K562 (cell line): ENCODE measurements around the gene TOR1AIP1. TPM values are rescaled to one million over a fixed set of nuclear protein-coding genes. Genes with fewer than 3 reads are reported as not detected.

ENCODE experiments used
- ATAC-seq: fragments of 200-7000 bp; cut with Tn5 transposase; 3 replicates; pipeline ENCODE4 v1.9.1; 2020; ENCODE audit warnings: moderate library complexity
- BruUV-seq: library from RNA; stranded (reverse); fragments of 400-500 nt; replicated peaks from 2 replicates; lab custom pipeline; 2021; lab: Mats Ljungman, UMichigan
- CTCF ChIA-PET: fragments of 300-600 bp; formaldehyde crosslinking; extraction: SDS; loops from one replicate; lab custom pipeline; 2021; ENCODE audit warnings: low intra/inter-chr PET ratio; lab: Yijun Ruan, JAX
- POLR2A ChIA-PET: fragments of 300-600, 350-650 bp; sonication (Branson Sonifier 250); formaldehyde crosslinking; extraction: SDS; loops from one replicate; lab custom pipeline; 2021; ENCODE audit warnings: antibody characterized with exemption, inconsistent platforms; lab: Yijun Ruan, JAX
- DNase-seq, 4 experiments: peaks; one replicate each; pipeline versions ENCODE4 v3.0.0 to v3.0.0-alpha.2; 2011 to 2018; ENCODE audit warnings: low spot score in 3 of 4, mixed read lengths in 3 of 4; ENCODE audit errors: extremely low read depth in 1 of 4
- FAIRE-seq: peaks from 2 replicates; lab custom pipeline; 2011; peaks lifted over from hg19 to GRCh38; lab: Jason Lieb, UNC
- H2AFZ ChIP-seq: 2 replicates; pipeline ENCODE4 v1.6.0; 2011; ENCODE audit warnings: low read depth, low read length, control low read depth, inconsistent platforms
- H3K27ac ChIP-seq: fragments of 200-600 bp; 3 replicates; pipeline ENCODE4 v1.8.0; 2011; ENCODE audit warnings: low read depth, mild to moderate bottlenecking, control low read depth, inconsistent platforms, low read length, moderate library complexity, mixed read lengths; ENCODE audit errors: extremely low read depth
- H3K27me3 ChIP-seq, 2 experiments: fragments of 300-600 bp in 1 of 2; 2 replicates in 1 of 2; 3 replicates in 1 of 2; pipeline versions ENCODE4 v1.6.0 to v1.8.0; 2011; ENCODE audit warnings: inconsistent platforms in 2 of 2, low read length in 2 of 2, mild to moderate bottlenecking in 1 of 2, mixed read lengths in 1 of 2, moderate library complexity in 1 of 2; ENCODE audit not compliant: control insufficient read depth in 2 of 2, insufficient read depth in 2 of 2
- H3K36me3 ChIP-seq: fragments of 300-600 bp; 3 replicates; pipeline ENCODE4 v1.8.0; 2011; ENCODE audit warnings: mild to moderate bottlenecking, low read length, inconsistent platforms; ENCODE audit not compliant: control insufficient read depth, insufficient read depth
- H3K4me1 ChIP-seq, 2 experiments: fragments of 200-600 bp in 1 of 2; replicated peaks in 1 of 2; 2 replicates in 1 of 2; 3 replicates in 1 of 2; pipeline versions ENCODE4 v1.5.1 to v1.8.0; 2011; ENCODE audit warnings: inconsistent platforms in 2 of 2, low read length in 2 of 2, mild to moderate bottlenecking in 1 of 2, mixed read lengths in 1 of 2, moderate library complexity in 1 of 2; ENCODE audit not compliant: control insufficient read depth in 2 of 2, insufficient read depth in 2 of 2
- H3K4me2 ChIP-seq: 2 replicates; pipeline ENCODE4 v1.6.1; 2011; ENCODE audit warnings: low read length, control low read depth, inconsistent platforms, mixed read lengths; ENCODE audit not compliant: insufficient read depth
- H3K4me3 ChIP-seq: fragments of 200-600 bp; sonication (generic), shearing (Covaris generic); 2 replicates; pipeline ENCODE4 v1.5.1; 2016; ENCODE audit warnings: control low read depth, inconsistent platforms
- H3K79me2 ChIP-seq: fragments of 200-600 bp; 3 replicates; pipeline ENCODE4 v1.8.0; 2011; ENCODE audit warnings: low read length, inconsistent platforms; ENCODE audit not compliant: control insufficient read depth, insufficient read depth
- H3K9ac ChIP-seq, 2 experiments: 2 replicates each; pipeline versions ENCODE4 v1.6.0 to v1.6.1; 2011; ENCODE audit warnings: low read depth in 2 of 2, low read length in 2 of 2, control low read depth in 1 of 2, inconsistent platforms in 1 of 2, mild to moderate bottlenecking in 1 of 2, mixed read lengths in 1 of 2; ENCODE audit not compliant: insufficient read depth in 1 of 2
- H3K9me1 ChIP-seq: one replicate; pipeline ENCODE4 v1.6.0; 2011; ENCODE audit warnings: inconsistent platforms, mild to moderate bottlenecking, low read length, moderate library complexity; ENCODE audit not compliant: control insufficient read depth, insufficient read depth
- H3K9me3 ChIP-seq: replicated peaks from 2 replicates; pipeline ENCODE4 v1.5.1; 2011; ENCODE audit warnings: low read depth, low read length, inconsistent platforms; ENCODE audit not compliant: control insufficient read depth, insufficient read depth
- H4K20me1 ChIP-seq: replicated peaks from 2 replicates; pipeline ENCODE4 v1.6.1; 2011; ENCODE audit warnings: low read length, inconsistent platforms, mixed read lengths; ENCODE audit not compliant: control insufficient read depth, insufficient read depth
- CEBPG ChIP-seq, 3 experiments: fragments of 200-800 bp in 1 of 3; sonication (Bioruptor generic) in 1 of 3; sonication (generic) in 1 of 3; formaldehyde crosslinking in 1 of 3; IDR thresholded peaks in 2 of 3; conservative IDR thresholded peaks in 1 of 3; 2 replicates each; pipeline versions ENCODE4 v1.6.1 to v1.8.0; 2016 to 2022; ENCODE audit warnings: missing compliant biosample characterization in 2 of 3, missing genetic modification characterization in 2 of 3, mild to moderate bottlenecking in 1 of 3, missing genetic modification reagents in 1 of 3
- MAFK ChIP-seq: IDR thresholded peaks from 2 replicates; pipeline ENCODE4 v1.6.1; 2011; ENCODE audit warnings: low read length, improper control_type of control experiment
- POLR2AphosphoS5 ChIP-seq: IDR thresholded peaks from 2 replicates; pipeline ENCODE4 v1.6.1; 2011; ENCODE audit warnings: mild to moderate bottlenecking, low read depth, low read length, moderate library complexity; ENCODE audit not compliant: control insufficient read depth, insufficient read depth
- TEAD1 ChIP-seq, 2 experiments: fragments of 450-650 bp in 1 of 2; sonication (generic) in 1 of 2; formaldehyde crosslinking; IDR thresholded peaks; 2 replicates each; pipeline versions ENCODE4 v1.4.0 to v1.8.0; 2020 to 2022; ENCODE audit warnings: mild to moderate bottlenecking in 2 of 2, missing genetic modification reagents in 1 of 2
- WGBS: fragments of 100-300 bp; shearing (Covaris generic); methylation state at CpG from one replicate; pipeline ENCODE4 v1.1.6; 2016; ENCODE audit warnings: low coverage, mixed read lengths; ENCODE audit not compliant: insufficient coverage; ENCODE audit errors: missing lambda C conversion rate; 5-methylcytosine and 5-hydroxymethylcytosine counted together
- in situ Hi-C: fragments of 300-500 bp; cut with MboI; formaldehyde crosslinking; loops from 4 replicates; pipeline ENCODE4 v1.15.0; 2018; ENCODE audit warnings: inconsistent platforms, mixed read lengths
- intact Hi-C: fragments of 100-400 bp; cut with micrococcal nuclease; formaldehyde crosslinking; loops from 2 replicates; pipeline ENCODE4 v1.14.2; 2022
- polyA plus RNA-seq, 8 experiments: library from polyadenylated mRNA; depleted of rRNA in 4 of 8; stranded (reverse) in 5 of 8; unstranded in 3 of 8; fragments of >200 nt; fragmentation: Nextera tagmentation in 2 of 8; fragmentation: Illumina TruSeq in 1 of 8; extraction: Ambion mirVana in 2 of 8; extraction: Trizol in 1 of 8; gene quantifications; 2 replicates each; pipeline versions ENCODE4 v1.2.1 to v1.2.3, GENCODE V29; 2011 to 2014; ENCODE audit warnings: inconsistent platforms in 1 of 8, missing spikeins in 1 of 8
- total RNA-seq, 7 experiments: library from RNA; depleted of rRNA in 6 of 7; stranded (reverse); fragments of >200 nt in 6 of 7; fragmentation: Illumina TruSeq in 2 of 7; extraction: Trizol in 2 of 7; gene quantifications; 2 replicates each; pipeline versions ENCODE4 v1.2.1 to v1.2.3, GENCODE V29; 2011 to 2021; ENCODE audit warnings: low replicate concordance in 1 of 7
- TF ChIP-seq, protein P1 (sequence below), 2 experiments: fragments of 450-650 bp in 1 of 2; sonication (generic) in 1 of 2; formaldehyde crosslinking in 1 of 2; IDR thresholded peaks; 2 replicates each; pipeline versions ENCODE4 v1.7.1 to v1.9.0; 2016 to 2022; ENCODE audit warnings: inconsistent platforms in 1 of 2, mild to moderate bottlenecking in 1 of 2, missing genetic modification reagents in 1 of 2
- TF ChIP-seq, protein P2 (sequence below), 2 experiments: fragments of 450-650 bp in 1 of 2; sonication (generic) in 1 of 2; formaldehyde crosslinking in 1 of 2; IDR thresholded peaks in 1 of 2; conservative IDR thresholded peaks in 1 of 2; 2 replicates each; pipeline versions ENCODE4 v1.6.1 to v1.8.1; 2016 to 2023; ENCODE audit warnings: mild to moderate bottlenecking in 2 of 2, moderate library complexity in 2 of 2, inconsistent platforms in 1 of 2, missing genetic modification reagents in 1 of 2

Gene TOR1AIP1
- total and polyA plus RNA-seq, 9 of the 15 experiments (the other 6 are each of a cell fraction or from before 2014, with no cell fraction given) = 18.1 to 46.9 (median 35.5) TPM

DNA sequence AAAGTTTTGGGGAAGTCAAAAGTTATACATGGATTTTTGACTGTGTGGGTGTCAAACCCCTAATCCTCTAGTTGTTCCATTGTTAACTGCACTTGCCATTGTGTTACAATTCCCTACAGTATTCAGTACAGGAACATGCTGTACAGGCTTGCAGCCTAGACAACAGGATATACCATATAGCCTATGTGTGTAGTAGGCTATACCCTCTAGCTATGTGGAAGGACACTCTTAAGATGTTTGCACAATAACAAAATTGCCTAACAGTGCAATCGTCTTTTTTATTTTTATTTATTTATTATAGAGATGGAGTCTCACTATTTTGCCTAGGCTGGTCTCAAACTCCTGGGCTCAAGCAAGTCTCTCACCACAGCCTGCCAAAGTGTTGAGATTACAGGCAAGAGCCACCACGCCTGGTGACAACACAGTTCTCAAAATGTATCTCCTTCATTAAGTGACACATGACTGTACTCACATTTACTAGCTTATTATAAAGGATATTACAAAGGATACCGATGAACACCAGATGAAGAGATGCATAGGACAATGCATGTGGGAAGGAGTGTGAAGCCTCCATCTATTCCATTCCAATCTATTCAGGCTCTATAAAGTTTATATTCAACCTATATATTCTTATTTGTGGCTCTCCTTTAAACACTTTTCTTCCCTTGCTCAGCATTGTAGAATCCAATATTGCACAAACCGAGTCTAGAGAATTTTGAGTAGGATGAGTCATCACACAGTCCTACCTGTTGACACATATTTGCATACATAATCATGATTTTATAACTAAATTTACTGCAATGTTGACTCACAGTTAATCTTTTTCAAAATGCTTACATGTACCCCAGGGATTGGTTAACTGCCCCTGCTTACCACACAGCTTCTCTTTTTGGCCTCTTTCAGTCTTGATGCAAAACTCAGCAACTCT, 44.1 kb downstream of the TOR1AIP1 start (continued):
- no peak for TF ChIP-seq CEBPG (CRISPR knock-in tag; IDR thresholded peaks at IDR 0.05)
- 0 out of 4 replicates have a peak, but pooled peaks of 1 of the 2 experiments have one; percentile 33 for TF ChIP-seq CEBPG (tag; conservative IDR thresholded peaks at IDR 0.05 in 1 of 2, IDR thresholded peaks at IDR 0.05 in 1 of 2)
- TF ChIP-seq, all 486 proteins: peak for 6

DNA sequence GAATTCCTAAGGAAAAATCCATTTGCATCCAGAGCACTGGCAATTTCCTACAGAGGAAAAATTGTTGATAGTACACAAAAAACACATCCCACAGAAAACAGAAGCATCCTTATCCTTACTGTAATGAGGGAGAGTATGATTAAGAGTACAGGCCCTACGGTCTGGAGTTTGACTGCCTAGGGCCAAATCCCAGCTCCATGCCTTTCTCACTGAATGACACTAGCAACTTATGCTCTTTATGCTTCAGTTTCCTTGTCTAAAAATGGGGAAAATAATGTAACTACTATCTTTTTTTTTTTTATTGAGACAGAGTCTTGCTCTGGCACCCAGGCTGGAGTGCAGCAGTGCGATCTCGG, 44.7 kb downstream of the TOR1AIP1 start:
- WGBS = 90% methylated on average over 3 of the region's 3 CpGs
- no TSS peak for BruUV-seq
- CTCF ChIA-PET = no interaction called here
- TF ChIP-seq, protein P1, sequence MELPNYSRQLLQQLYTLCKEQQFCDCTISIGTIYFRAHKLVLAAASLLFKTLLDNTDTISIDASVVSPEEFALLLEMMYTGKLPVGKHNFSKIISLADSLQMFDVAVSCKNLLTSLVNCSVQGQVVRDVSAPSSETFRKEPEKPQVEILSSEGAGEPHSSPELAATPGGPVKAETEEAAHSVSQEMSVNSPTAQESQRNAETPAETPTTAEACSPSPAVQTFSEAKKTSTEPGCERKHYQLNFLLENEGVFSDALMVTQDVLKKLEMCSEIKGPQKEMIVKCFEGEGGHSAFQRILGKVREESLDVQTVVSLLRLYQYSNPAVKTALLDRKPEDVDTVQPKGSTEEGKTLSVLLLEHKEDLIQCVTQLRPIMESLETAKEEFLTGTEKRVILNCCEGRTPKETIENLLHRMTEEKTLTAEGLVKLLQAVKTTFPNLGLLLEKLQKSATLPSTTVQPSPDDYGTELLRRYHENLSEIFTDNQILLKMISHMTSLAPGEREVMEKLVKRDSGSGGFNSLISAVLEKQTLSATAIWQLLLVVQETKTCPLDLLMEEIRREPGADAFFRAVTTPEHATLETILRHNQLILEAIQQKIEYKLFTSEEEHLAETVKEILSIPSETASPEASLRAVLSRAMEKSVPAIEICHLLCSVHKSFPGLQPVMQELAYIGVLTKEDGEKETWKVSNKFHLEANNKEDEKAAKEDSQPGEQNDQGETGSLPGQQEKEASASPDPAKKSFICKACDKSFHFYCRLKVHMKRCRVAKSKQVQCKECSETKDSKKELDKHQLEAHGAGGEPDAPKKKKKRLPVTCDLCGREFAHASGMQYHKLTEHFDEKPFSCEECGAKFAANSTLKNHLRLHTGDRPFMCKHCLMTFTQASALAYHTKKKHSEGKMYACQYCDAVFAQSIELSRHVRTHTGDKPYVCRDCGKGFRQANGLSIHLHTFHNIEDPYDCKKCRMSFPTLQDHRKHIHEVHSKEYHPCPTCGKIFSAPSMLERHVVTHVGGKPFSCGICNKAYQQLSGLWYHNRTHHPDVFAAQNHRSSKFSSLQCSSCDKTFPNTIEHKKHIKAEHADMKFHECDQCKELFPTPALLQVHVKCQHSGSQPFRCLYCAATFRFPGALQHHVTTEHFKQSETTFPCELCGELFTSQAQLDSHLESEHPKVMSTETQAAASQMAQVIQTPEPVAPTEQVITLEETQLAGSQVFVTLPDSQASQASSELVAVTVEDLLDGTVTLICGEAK (IDR thresholded peaks at IDR 0.05) = no peak
- TF ChIP-seq, protein P1 (CRISPR knock-in tag; IDR thresholded peaks at IDR 0.05) = no peak
- TF ChIP-seq, protein P2, sequence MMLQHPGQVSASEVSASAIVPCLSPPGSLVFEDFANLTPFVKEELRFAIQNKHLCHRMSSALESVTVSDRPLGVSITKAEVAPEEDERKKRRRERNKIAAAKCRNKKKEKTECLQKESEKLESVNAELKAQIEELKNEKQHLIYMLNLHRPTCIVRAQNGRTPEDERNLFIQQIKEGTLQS (IDR thresholded peaks at IDR 0.05) = peak; percentile 1; the same call in 1 of the 2 replicates
- TF ChIP-seq, protein P2 (CRISPR knock-in tag; conservative IDR thresholded peaks at IDR 0.05) = no peak
- TF ChIP-seq POLR2AphosphoS5 (no peak), MAFK (no peak), TEAD1 (CRISPR knock-in tag; IDR thresholded peaks at IDR 0.05) (no peak)

More for the DNA sequence above, 44.7 kb downstream of the TOR1AIP1 start:
- Histone ChIP-seq H3K27me3 (no peaks in the 10 kb centered on the region), H3K4me1 (peaks cover 0 to 6% of the 10 kb centered on the region in 2 experiments; a peak in 1 of 5 replicates), H4K20me1 (no peaks in the 10 kb centered on the region), H2AFZ (no peak overlapping the region), H3K9me1 (no peaks in the 10 kb centered on the region), H3K4me3 (no peak overlapping the region), H3K9ac (no peak overlapping the region), H3K36me3 (no peaks in the 10 kb centered on the region), H3K9me3 (no peaks in the 10 kb centered on the region), H3K4me2 (no peak overlapping the region), H3K27ac (no peak overlapping the region), H3K79me2 (no peaks in the 10 kb centered on the region)
- FAIRE-seq (no peak), DNase-seq (no peak), ATAC-seq (no peak)
- POLR2A ChIA-PET = interaction anchor here (1.2 to 3.5 kb wide), 3 partner anchors 9 to 26 kb away, joined by 3 to 19 read pairs (median 9); no protein-coding TSS in a partner anchor
- intact Hi-C loops (no loop called here), in situ Hi-C loops (no loop called here)
